Eye (tissue), 1 donor: ENCODE data around the gene SMDT1.
"Not testable (repeated sequence)": the region's sequence is repeated elsewhere in the genome, so short reads cannot be mapped to it uniquely, and the experiment has no call there.

ENCODE experiments used
- DNase-seq: peaks from one replicate; pipeline ENCODE4 v3.0.0-alpha.2; 2015

The SMDT1 gene

GRCh38 chr22:42112793-42113192 is 33.3 kb downstream of the SMDT1 start:
- peak; percentile 51 for DNase-seq

- DNase-seq, result no peak
These were observed 35.2 kb downstream of the SMDT1 start for GRCh38 chr22:42114721-42115120.

- DNase-seq, result not testable (repeated sequence)
These were observed 35.9 kb downstream of the SMDT1 start for GRCh38 chr22:42115420-42115830.

DNA sequence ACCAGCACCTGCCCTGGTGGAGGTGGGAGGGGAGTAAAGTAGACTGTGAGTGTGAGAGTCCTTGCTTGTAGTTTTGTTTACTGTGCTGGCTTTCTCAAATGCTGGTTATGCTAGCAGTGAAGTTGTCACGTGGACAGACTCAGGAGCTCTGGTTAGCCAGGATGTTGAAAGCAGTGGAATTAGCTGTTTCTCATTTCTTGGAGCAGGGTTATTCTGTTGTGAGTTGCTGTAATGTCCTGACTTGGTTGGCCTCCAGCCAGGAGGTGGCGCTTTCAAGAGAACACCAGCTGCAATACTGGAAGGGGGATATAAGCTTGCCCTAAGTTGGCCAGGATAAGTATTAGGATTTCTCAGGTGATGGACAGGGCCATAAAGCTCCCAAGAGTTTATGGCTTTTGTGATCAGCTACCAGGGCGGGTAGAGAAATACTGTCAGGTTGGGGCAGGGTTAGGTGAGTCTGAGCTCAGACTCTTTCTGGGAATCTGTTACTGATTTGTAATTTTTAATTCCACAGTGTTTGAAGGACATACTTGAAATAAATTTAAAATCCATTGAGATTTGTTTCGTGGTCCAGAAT is 37.4 kb downstream of the SMDT1 start:
- no peak for DNase-seq

DNA sequence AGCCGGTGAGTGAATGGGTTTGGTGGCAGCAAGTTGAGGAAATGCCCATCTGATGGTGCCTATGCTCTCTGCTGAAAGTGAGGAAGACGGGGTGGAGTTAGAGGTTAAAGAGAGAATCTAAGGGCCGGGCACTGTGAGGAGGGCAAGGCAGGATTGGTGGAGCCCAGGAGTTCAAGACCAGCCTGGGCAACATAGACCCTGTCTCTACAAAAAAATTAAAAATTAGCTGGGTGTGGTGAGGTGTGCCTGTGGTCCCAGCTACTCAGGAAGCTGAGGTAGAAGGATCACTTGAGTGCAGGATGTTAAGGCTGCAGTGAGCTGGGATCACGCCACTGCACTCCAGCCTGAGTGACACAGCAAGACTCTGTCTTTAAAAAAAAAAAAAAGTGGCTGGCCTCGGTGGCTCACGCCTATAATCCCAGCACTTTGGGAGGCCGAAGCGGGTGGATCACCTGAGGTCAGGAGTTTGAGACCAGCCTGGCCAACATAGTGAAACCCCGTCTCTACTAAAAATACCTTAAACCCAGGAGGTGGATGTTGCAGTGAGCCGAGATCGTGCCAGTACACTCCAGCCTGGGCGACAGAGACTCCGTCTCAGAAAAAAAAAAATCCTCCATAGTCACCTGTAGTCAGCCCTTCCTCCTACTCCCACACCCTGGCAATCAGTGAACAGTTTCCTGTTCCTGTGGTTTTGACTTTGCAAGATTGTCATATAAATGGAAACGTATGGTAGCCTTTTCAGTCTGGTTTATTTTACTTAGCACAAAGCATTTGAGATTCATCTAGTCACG is 40.9 kb downstream of the SMDT1 start:
- DNase-seq, result not testable (repeated sequence)

DNA sequence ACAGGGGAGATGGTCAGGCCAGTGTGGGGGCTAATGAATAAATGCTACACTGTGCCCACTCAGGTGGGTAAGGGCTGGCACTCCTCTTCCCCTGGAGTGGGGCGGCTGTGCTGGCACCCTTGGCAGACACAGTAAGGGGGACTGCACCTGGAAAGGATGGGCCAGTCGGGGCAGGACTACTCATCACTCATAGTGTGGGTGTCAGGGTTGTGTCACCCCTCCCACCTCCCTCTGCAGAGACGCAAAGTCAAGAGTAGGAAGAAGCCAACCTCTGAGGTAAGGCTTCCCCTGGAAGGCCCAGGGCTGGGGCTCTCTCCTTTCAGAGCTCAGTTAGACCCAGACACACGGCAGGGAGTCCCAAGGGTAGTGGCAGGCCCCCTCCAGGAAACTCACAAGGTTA is 44.0 kb downstream of the SMDT1 start:
- DNase-seq, result not testable (repeated sequence)

DNA sequence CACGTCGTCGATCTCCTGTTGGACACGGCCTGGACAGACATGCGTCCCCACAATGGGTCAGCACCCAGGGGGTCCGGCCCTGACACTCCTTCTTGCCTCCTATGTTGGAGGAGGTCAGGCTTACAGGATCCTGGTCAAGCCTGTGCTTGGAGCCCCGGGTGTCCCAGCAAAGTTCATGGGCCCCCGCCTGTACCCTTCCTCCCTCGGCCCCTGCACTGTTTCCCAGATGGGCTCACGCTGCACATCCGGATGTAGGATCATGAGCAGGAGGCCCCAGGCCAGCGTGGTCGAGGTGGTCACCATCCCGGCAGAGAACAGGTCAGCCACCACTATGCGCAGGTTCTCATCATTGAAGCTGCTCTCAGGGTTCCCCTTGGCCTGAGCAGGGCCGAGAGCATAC is 48.1 kb downstream of the SMDT1 start:
- DNase-seq, result no peak

DNA sequence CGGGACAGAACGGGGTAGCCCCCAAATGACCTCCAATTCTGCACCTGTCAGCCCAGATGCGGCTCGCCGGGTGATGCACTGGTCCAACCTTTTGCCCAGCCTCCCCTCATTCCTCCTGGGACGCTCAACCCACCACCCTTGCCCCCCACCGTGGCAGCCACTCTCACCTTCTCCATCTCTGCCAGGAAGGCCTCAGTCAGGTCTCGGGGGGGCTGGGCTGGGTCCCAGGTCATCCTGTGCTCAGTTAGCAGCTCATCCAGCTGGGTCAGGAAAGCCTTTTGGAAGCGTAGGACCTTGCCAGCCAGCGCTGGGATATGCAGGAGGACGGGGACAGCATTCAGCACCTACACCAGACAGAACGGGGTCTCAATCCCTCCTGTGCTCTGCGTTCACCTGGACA is 48.5 kb downstream of the SMDT1 start:
- not testable (repeated sequence) for DNase-seq

DNA sequence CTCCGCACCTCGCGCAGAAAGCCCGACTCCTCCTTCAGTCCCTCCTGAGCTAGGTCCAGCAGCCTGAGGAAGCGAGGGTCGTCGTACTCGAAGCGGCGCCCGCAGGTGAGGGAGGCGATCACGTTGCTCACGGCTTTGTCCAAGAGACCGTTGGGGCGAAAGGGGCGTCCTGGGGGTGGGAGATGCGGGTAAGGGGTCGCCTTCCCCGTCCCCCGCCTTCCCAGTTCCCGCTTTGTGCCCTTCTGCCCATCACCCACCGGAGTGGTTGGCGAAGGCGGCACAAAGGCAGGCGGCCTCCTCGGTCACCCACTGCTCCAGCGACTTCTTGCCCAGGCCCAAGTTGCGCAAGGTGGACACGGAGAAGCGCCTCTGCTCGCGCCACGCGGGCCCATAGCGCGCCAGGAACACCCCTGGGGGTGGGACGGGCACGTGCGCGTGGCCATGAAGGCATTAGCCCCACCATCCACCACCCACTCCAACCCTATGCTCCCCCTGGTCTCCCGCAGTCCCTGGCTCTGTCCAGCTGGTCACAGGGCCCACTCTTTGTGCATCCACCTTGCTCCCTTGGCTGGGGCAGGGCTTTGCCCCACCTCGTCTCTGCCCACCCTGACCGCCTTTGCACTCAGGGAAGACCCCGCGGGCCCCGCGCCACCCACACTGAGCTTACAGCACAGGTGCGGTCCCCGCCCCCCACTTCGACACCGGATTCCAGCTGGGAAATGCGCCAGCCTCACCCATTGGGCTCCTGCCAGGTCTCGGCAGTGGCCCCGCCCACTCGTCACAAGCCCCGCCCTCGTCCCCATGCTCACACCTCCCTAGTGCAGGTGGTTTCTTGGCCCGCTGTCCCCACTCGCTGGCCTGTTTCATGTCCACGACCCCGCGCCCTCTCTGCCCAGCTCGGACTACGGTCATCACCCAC is 49.5 kb downstream of the SMDT1 start:
- DNase-seq, result not testable (repeated sequence)

DNA sequence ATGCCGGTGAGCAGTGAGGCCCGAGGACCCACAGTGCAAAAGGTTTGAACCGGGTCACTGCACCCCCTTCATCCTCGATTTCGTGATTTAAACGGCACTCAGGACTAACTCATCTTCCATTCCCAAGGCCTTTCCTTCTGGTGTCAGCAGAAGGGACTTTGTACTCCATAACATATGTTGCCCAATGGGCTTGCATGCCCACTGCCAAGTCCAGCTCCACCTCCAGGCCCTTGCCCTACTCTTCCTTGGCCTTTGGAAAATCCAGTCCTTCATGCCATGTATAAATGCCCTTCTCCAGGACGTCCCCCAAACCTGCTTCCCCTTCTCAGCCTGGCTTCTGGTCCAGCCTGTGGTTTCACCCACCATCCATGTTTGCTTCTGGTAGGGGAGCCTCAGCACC is 50.7 kb downstream of the SMDT1 start:
- DNase-seq, result not testable (repeated sequence)

- not testable (repeated sequence) for DNase-seq
These were observed 51.3 kb downstream of the SMDT1 start, which contains the start of gene CYP2D6 for GRCh38 chr22:42130639-42131431. Gene CYP2D6, minus strand, starts transcription at chr22:42130810. Its CDS starts 19 bp downstream, at chr22:42130791.

- no peak for DNase-seq
These were observed 52.1 kb downstream of the SMDT1 start for GRCh38 chr22:42131562-42131961.

DNA sequence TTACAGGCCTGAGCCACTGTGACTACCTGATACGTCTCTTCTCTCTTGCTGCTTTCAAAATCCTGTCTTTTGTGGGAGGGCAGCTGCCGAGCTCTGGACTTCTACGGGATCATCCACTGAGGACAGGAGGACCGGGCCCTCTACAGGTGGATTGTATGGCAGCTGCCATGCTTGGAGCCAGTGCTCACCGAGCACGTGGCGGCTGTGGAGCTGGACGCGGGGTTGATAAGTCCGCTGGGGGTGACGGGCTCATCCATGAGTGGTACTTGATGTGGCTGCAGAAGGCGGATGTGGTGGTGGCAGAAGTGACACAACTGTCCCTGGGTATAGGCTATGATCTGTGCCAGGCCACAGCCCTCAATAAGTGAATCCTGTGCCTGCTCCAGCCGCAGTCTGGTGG is 53.0 kb downstream of the SMDT1 start:
- no peak for DNase-seq
